GM10266 (cell line): ENCODE data around the gene SIM1.

Source experiments
- DNase-seq: peaks from one replicate; pipeline ENCODE4 v3.0.0; 2012; ENCODE audit errors: extremely low spot score
- CTCF ChIP-seq: IDR thresholded peaks from 2 replicates; pipeline ENCODE4 v1.5.1; 2012; ENCODE audit warnings: mild to moderate bottlenecking, low read depth; ENCODE audit not compliant: control insufficient read depth, insufficient read depth; ENCODE audit errors: missing control alignments

SIM1 gene

DNA sequence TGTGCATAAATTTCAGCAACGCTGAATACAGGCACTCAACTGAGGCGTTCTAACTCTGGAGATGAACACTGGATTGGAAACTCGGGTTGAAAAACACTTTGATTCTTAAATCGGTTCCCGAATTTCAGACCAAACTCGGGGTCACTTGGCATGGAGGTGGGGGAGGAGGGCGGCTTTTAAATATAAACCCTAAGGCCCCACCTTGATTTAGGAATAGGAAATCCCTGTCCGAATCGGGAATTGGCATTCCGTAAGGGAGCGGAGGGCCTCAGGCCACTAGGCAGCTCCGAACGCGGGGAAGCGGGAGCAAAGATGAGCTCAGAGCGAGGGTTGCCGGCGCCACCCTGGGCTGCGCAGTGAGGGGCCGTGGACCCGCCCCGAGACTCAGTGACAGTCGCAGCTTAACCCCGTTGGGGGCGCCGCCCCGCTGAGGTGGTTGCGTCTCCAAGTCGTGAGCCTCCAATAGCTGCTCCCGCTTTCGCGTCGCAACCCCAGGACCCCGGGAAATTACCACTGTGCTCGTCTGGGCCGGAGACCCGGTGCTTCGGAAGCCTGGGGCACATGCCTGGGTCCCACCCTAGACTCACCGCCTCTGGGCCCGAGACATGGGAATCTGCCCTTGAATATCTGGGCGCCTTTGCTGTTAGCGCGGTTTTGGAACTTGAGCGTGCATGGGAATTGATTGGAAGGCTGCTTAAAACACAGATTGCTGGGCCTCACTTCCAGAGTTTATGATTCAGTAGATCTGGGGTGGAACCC lies 4.6 kb upstream of the SIM1 start:
- DNase-seq, result no peak
- TF ChIP-seq CTCF, result no peak

DNA sequence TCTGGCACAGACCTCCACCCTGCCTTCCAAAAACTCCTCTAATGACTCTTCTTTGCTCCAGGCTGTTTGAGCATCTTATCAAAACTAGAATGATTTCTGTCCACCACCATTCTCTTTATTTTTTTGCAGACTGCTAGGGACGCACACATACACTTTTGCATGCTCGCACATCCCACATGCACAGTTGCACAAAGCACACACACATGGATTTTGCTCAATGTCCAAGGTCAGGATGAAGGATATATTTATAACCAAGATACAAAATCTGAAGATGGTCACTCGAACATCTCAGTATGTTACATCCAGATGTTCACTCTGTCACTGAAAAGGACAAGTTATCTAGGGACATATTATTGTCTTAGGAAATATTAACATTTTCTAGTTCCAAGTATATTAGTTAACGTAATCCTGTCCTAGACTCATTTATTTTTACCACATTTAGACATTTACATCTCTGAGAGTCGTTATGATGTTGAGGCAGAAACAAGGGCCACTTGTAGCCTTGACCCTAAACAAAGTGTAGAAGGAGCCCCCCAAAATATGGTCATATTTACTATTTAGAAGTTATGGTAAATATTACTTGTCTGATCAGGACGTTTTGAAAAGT lies 3.4 kb upstream of the SIM1 start:
- TF ChIP-seq CTCF, result no peak
- no peak for DNase-seq

- no peak for TF ChIP-seq CTCF
These were observed 2.7 kb upstream of the SIM1 start for GRCh38 chr6:100467129-100468015.

GRCh38 chr6:100466410-100467128 lies 1.8 kb upstream of the SIM1 start:
- TF ChIP-seq CTCF, result no peak
- DNase-seq, result no peak

More at GRCh38 chr6:100467129-100468015, 2.7 kb upstream of the SIM1 start:
- DNase-seq, result no peak

- no peak for TF ChIP-seq CTCF
- no peak for DNase-seq
These were observed 1.1 kb upstream of the SIM1 start for GRCh38 chr6:100465701-100466409.

- no peak for DNase-seq
- no peak for TF ChIP-seq CTCF
These were observed 414 bp downstream of the SIM1 start for GRCh38 chr6:100464162-100464851.
